Stromal cell of bone marrow (primary cell): ENCODE data around the gene TCTN1.
"Not testable (repeated sequence)": the region's sequence is repeated elsewhere in the genome, so short reads cannot be mapped to it uniquely, and the experiment has no call there.

ENCODE experiments used
- DNase-seq: peaks from one replicate; pipeline ENCODE4 v3.0.0-alpha.2; 2012; ENCODE audit warnings: low read depth

TCTN1 gene

GRCh38 chr12:110613771-110614684 is at the start of gene TCTN1:
Gene TCTN1 (plus strand): TSS chr12:110614129. CDS start chr12:110614183, 54 bp downstream.
- DNase-seq = peak; percentile 88

- DNase-seq = no peak
Measured at GRCh38 chr12:110564471-110564991, 49.4 kb upstream of the TCTN1 start.

GRCh38 chr12:110565894-110566871 is 47.7 kb upstream of the TCTN1 start:
- no peak for DNase-seq

- no peak for DNase-seq
Measured at GRCh38 chr12:110566993-110567392, 46.9 kb upstream of the TCTN1 start.

- DNase-seq = no peak
Measured at GRCh38 chr12:110568752-110569151, 45.2 kb upstream of the TCTN1 start.

GRCh38 chr12:110569838-110570237 is 44.1 kb upstream of the TCTN1 start:
- not testable (repeated sequence) for DNase-seq

- DNase-seq = not testable (repeated sequence)
Measured at GRCh38 chr12:110570798-110571197, 43.1 kb upstream of the TCTN1 start.

GRCh38 chr12:110574044-110574443 is 39.9 kb upstream of the TCTN1 start:
- DNase-seq = no peak

- not testable (repeated sequence) for DNase-seq
Measured at GRCh38 chr12:110574717-110575230, 39.2 kb upstream of the TCTN1 start.

- DNase-seq = no peak
Measured at GRCh38 chr12:110575326-110575725, 38.6 kb upstream of the TCTN1 start.

GRCh38 chr12:110576504-110576903 is 37.4 kb upstream of the TCTN1 start:
- DNase-seq = no peak

GRCh38 chr12:110577864-110578693 is 35.9 kb upstream of the TCTN1 start:
- peak; percentile 96 for DNase-seq

GRCh38 chr12:110578694-110579534 is 35.0 kb upstream of the TCTN1 start:
- no peak for DNase-seq

GRCh38 chr12:110579535-110580253 is 34.2 kb upstream of the TCTN1 start:
- no peak for DNase-seq

GRCh38 chr12:110581931-110582275 is 32.0 kb upstream of the TCTN1 start:
- DNase-seq = no peak

- no peak for DNase-seq
Measured at GRCh38 chr12:110582276-110583136, 31.4 kb upstream of the TCTN1 start.

GRCh38 chr12:110583137-110584059 is 30.5 kb upstream of the TCTN1 start, which contains the start of gene PPTC7:
Gene PPTC7 (minus strand): TSS chr12:110583318. CDS start chr12:110583031, 287 bp downstream.
- peak; percentile 88 for DNase-seq
